NCI-H526 (cell line): ENCODE results near the gene SAXO2.
"Not testable (repeated sequence)": the region's sequence is repeated elsewhere in the genome, so short reads cannot be mapped to it uniquely, and the experiment has no call there.

Experiments used
- DNase-seq, 2 experiments: peaks; one replicate each; lab custom pipeline; 2025; lab: John Stamatoyannopoulos, UW

SAXO2 gene

GRCh38 chr15:82286475-82286874 lies 23.9 kb downstream of the SAXO2 start:
- DNase-seq: not testable (repeated sequence)

DNA sequence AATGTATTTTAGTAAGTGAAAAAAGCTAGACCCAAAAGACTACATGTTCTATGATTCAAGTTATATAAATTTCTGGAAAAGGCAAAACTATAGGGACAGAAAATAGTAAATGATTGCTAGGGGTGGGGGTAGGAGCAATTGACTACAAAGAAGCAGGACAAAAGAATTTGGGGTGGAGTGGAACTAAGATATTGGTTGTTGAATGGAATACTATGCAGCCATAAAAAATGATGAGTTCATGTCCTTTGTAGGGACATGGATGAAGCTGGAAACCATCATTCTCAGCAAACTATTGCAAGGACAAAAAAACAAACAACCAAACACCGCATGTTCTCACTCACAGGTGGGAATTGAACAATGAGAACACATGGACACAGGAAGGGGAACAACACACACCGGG lies 25.6 kb downstream of the SAXO2 start:
- DNase-seq: not testable (repeated sequence)

DNA sequence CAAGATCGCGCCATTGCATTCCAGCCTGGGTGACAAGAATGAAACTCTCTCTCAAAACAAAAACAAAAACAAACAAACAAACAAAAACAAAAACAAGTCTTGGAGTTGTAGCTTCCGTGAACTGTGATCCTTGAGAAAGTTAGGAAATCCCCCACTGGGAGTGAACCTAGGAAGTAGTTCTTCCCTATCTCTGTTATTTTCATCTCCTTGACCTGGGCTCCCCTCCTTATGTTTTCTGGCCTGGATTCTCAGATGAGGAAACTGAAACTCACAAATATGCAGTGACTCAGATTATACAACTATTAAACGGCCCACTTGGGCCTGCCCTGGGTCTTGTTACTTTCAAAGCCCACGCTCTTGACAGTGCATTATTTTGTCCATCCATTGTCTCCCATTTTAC lies 29.7 kb downstream of the SAXO2 start:
- no peak for DNase-seq

- no peak for DNase-seq
Observed at GRCh38 chr15:82294061-82294690, 31.6 kb downstream of the SAXO2 start.

- DNase-seq: no peak
Observed at GRCh38 chr15:82297546-82297945, 34.9 kb downstream of the SAXO2 start.

- no peak for DNase-seq
Observed at GRCh38 chr15:82298032-82298431, 35.4 kb downstream of the SAXO2 start.

- no peak for DNase-seq
Observed at GRCh38 chr15:82298520-82298919, 35.9 kb downstream of the SAXO2 start.

DNA sequence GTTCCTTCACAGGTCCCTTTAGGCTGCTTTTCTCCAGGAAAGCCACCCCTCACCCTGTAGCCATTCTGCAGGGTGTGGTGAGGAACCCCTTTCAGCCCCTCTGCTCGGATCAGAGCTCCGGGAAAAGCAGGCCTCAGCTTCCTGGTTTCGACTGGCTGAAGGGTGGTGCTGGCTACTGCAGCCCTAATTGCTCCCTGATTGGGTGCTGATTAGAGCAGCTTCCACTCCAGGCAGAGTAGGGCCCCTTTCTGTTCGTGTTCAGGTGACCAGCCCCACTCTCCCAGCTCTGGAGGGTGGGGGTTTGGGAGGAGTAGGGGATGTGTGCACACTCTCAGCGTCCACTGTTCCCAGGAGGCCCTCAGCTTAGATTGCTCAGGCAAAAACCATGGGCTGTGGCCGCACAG lies 36.9 kb downstream of the SAXO2 start:
- not testable (repeated sequence) for DNase-seq

DNA sequence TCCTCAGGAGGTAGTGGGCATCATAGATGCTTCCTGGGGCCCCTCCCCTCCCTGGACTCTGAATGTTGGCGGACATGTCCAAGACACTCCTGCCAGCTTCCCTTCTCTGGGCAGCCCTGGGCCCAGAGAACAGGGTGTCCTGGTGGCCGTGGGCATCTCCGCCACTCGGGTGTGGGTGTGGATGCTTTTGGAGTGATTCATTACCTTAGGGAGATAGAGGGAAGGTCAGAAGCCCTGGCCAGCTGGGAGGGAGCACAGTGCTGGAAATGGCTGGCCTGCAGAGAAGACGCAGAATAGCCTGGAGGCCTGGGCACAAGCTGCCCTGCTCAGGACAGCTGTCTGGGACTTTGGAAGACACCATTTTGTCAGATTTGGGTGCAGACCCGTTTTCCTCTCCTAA lies 37.7 kb downstream of the SAXO2 start:
- DNase-seq: not testable (repeated sequence)

DNA sequence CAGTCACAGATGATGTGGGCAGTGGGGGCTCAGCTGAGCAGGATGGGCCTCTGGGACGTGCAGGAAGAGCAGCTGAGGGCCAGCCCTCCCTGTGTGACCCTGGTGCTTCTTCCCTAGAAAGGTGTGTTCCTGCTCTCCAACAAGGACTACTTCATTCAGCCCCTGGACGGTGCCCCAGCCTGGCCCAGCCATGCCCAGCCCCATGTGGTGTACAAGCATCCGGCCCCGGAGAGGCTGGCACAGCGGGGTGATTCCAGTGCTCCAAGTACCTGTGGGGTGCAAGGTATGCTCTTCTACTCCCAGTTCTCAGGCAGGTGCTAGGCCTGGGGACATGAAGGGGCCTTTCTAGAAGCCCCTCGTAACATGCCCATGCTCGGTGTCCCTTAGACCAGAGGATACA lies 38.3 kb downstream of the SAXO2 start:
- no peak for DNase-seq

GRCh38 chr15:82301296-82302016 lies 38.8 kb downstream of the SAXO2 start:
- DNase-seq: no peak

- DNase-seq: no peak
Observed at GRCh38 chr15:82303956-82304777, 41.5 kb downstream of the SAXO2 start.

DNA sequence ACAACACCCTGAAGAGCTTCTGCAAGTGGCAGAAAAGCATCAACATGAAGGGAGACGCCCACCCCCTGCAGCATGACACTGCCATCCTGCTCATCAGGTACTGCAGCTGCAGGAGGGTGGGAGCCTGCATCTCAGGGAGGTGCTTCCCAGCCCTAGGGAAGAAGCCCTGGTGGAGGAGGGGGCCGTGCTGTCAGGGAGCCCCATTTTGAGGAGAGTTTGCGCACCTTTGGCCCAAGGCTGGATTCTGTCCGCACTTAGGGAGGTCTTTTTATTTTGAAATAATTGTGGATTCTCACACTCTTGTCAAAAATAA lies 42.1 kb downstream of the SAXO2 start:
- DNase-seq: no peak

GRCh38 chr15:82305621-82306048 lies 43.0 kb downstream of the SAXO2 start:
- DNase-seq: no peak

GRCh38 chr15:82306791-82307713 lies 44.4 kb downstream of the SAXO2 start:
- DNase-seq: no peak

- DNase-seq: no peak
Observed at GRCh38 chr15:82307714-82308081, 45.1 kb downstream of the SAXO2 start.

DNA sequence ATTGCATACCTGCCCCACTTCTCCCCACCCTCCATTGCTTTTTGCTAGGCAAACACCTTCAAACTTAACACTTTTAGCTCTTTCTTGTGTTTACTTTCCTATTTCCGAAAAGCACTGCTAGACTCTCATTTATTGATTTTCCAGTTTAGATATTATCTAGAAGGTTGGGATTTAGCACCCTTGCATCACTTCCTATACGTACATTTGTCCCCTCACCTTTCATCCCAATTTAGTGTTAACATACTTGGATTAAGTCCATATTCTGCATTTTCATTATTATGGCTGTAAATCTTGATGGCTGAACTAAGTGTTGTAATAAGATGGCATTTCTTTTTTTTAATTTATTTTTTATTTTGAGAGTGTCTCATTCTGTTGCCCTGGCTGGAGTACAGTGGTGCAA lies 47.2 kb downstream of the SAXO2 start:
- no peak for DNase-seq

- not testable (repeated sequence) for DNase-seq
Observed at GRCh38 chr15:82311321-82311720, 48.7 kb downstream of the SAXO2 start.

DNA sequence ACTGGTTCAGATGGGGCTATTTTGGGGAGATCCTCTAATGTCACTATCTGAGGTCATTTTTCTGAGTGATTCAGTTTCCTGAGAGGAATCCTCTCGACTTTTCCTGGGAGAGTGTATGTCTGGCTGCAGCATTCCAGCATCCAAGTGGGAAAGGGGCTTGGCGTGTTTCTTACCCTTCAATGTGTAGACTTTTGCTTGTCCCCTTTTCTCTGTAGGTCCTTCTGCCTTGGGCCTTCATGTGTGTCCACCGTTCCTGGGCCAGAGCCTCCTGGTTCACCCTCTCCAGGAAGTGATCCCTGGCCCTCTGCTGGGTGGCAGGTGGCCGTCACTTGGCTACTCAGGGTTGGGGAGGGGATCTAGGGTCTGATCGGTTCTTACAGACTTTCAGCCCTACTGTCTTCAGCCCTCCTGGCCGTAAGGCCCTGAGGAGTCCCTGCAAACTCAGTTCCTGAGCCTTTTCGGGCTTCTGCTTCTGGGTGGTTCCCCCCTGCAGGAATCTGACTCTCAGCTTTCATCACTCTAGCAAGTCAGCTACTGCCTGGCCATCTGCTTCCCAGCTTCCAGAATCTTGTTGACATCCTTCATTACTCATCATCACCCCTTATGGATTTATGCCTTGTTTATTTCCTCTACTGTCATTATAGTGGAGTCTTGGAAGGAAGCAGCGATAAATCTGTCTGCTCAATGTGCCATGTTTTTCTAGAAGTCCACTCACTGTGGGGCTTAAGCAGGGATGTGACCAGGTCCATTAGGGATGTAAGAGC lies 50.1 kb downstream of the SAXO2 start:
- no peak for DNase-seq

- DNase-seq: no peak
Observed at GRCh38 chr15:82313446-82313845, 50.8 kb downstream of the SAXO2 start.
